Thoracic aorta (tissue), 2 donors: ENCODE measurements around the gene PCDHB10. TPM values are rescaled to one million over a fixed set of nuclear protein-coding genes. Genes with fewer than 3 reads are reported as not detected.
"Not testable (repeated sequence)": the region's sequence is repeated elsewhere in the genome, so short reads cannot be mapped to it uniquely, and the experiment has no call there.

ENCODE experiments used
- ATAC-seq: fragments of 150-250 bp; one replicate; pipeline ENCODE4 v1.8.0; 2017; ENCODE audit warnings: low read depth; ENCODE audit not compliant: insufficient number of reproducible peaks, low FRiP score
- DNase-seq: peaks from one replicate; pipeline ENCODE4 v3.0.0-alpha.2; 2020; ENCODE audit warnings: low spot score
- H3K27ac ChIP-seq, 2 donors: fragments of 200-600 bp; sonication (generic); 1 replicate in 1 of 2; 2 replicates in 1 of 2; pipeline ENCODE4 v1.5.1; 2016; ENCODE audit warnings: mild to moderate bottlenecking in 2 of 2, moderate library complexity in 2 of 2
- H3K27me3 ChIP-seq: fragments of 200-600 bp; sonication (generic); replicated peaks from 2 replicates; pipeline ENCODE4 v1.6.0; 2016; ENCODE audit warnings: mild to moderate bottlenecking; ENCODE audit not compliant: insufficient read depth
- H3K36me3 ChIP-seq: fragments of 200-600 bp; sonication (generic); one replicate; pipeline ENCODE4 v1.5.1; 2016
- H3K4me1 ChIP-seq, 2 donors: fragments of 200-600 bp; sonication (generic); 1 replicate in 1 of 2; 2 replicates in 1 of 2; pipeline versions ENCODE4 v1.5.1 to v1.6.0; 2016; ENCODE audit warnings: low read depth in 2 of 2, mild to moderate bottlenecking in 1 of 2; ENCODE audit not compliant: control insufficient read depth in 1 of 2
- H3K4me3 ChIP-seq: fragments of 200-600 bp; sonication (generic); 2 replicates; pipeline ENCODE4 v1.5.1; 2016; ENCODE audit warnings: mild to moderate bottlenecking
- H3K9me3 ChIP-seq: fragments of 200-600 bp; sonication (generic); 2 replicates; pipeline ENCODE4 v1.5.1; 2016
- total RNA-seq, 2 donors: library from RNA; depleted of rRNA; stranded (reverse); fragments of >200 nt; gene quantifications; one replicate each; pipeline versions ENCODE4 v1.1.0 to v1.2.3, GENCODE V29; 2016
- TF ChIP-seq, protein P1 (sequence below): fragments of 200-600 bp; sonication (generic); IDR thresholded peaks from one replicate; pipeline ENCODE4 v1.5.1; 2019; ENCODE audit warnings: antibody characterized with exemption

PCDHB10 gene
- total RNA-seq, 2 donors from 2014 or later: 6.1 to 9.1 TPM

DNA sequence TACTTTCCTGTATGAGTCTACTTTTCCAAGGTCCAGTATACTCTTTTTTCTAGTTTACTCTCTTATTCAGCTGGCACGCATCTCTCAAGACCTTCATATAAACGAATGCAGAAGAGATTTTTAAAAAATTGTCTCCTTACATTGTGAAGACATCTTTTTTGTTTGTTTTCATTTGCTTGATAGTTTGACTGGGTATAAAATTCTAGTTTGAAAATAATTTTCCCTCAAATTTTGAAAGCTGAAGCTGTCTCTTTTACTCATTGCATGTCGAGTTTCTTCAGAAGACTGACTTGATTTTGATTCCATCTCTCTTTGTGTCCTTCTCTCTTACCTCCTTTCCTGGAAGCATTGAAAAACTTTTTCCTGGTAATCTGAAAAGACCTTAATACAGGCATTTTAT, 4.2 kb downstream of the PCDHB10 start:
- Histone ChIP-seq H3K4me3 (no peak overlapping the region), H3K9me3 (peaks cover 77% of the 10 kb centered on the region), H3K36me3 (no peaks in the 10 kb centered on the region), H3K4me1 (no peaks in the 10 kb centered on the region), H3K27me3 (no peaks in the 10 kb centered on the region), H3K27ac (no peak overlapping the region)
- TF ChIP-seq, protein P1, sequence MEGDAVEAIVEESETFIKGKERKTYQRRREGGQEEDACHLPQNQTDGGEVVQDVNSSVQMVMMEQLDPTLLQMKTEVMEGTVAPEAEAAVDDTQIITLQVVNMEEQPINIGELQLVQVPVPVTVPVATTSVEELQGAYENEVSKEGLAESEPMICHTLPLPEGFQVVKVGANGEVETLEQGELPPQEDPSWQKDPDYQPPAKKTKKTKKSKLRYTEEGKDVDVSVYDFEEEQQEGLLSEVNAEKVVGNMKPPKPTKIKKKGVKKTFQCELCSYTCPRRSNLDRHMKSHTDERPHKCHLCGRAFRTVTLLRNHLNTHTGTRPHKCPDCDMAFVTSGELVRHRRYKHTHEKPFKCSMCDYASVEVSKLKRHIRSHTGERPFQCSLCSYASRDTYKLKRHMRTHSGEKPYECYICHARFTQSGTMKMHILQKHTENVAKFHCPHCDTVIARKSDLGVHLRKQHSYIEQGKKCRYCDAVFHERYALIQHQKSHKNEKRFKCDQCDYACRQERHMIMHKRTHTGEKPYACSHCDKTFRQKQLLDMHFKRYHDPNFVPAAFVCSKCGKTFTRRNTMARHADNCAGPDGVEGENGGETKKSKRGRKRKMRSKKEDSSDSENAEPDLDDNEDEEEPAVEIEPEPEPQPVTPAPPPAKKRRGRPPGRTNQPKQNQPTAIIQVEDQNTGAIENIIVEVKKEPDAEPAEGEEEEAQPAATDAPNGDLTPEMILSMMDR: no peak
- ATAC-seq (no peak), DNase-seq (no peak)

DNA sequence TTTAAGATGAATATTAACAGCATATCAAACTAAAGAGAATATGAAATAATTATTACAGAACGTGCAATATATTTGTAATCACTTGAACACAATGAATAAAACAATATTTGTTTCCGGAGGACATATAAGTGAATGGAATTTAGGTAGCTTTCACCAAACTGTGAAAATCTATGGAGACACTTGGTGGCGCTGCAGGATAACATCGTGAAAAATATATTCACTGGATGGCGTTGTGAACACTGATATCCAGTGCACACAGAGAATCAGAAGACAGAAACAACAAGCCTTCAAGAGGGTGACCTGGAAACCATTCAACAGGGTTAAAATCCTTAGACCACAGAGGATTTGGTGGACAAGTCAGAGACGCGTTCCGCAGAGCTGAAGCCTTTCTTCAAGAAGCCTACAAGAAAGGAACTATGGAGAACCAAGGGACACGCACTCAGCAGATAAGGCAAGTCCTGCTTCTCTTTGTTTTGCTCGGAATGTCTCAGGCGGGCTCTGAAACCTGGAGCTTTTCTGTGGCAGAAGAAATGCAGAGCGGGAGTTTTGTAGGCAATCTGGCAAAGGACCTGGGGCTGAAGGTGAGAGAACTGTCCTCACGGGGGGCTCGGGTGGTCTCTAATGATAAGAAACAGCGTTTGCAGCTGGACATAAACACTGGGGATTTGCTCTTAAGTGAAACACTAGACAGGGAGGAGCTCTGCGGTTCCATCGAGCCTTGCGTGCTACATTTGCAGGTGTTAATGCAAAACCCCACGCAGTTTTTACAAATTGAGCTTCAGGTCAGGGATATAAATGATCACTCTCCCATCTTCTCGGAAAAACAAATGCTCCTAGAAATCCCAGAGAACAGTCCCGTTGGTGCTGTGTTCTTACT, 7.4 kb downstream of the PCDHB10 start, which contains the start of gene PCDHB11:
TSS of gene PCDHB11 (plus strand) at position 269 of the 877 bp plus-strand sequence. CDS start at position 417, 148 bp downstream.
- Histone ChIP-seq H3K27me3 (no peaks in the 10 kb centered on the region), H3K4me3 (peak within 1 kb of the TSS; percentile 42), H3K36me3 (no peaks in the 10 kb centered on the region), H3K9me3 (peaks cover 81% of the 10 kb centered on the region), H3K4me1 (no peaks in the 10 kb centered on the region), H3K27ac (no peak within 1 kb of the TSS)
- TF ChIP-seq, protein P1: no peak
- ATAC-seq (no peak), DNase-seq (no peak)

DNA sequence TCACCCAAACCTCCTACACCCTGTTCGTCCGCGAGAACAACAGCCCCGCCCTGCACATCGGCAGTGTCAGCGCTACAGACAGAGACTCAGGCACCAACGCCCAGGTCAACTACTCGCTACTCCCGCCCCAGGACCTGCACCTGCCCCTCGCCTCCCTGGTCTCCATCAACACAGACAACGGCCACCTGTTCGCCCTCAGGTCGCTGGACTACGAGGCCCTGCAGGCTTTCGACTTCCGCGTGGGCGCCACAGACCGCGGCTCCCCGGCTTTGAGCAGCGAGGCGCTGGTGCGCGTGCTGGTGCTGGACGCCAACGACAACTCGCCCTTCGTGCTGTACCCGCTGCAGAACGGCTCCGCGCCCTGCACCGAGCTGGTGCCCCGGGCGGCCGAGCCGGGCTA, 9.0 kb downstream of the PCDHB10 start:
- DNase-seq, ATAC-seq, H3K4me3 ChIP-seq, H3K27ac ChIP-seq, H3K27me3 ChIP-seq, H3K4me1 ChIP-seq, H3K36me3 ChIP-seq: not testable (repeated sequence)
- peaks cover 72% of the 10 kb centered on the region for H3K9me3 ChIP-seq

DNA sequence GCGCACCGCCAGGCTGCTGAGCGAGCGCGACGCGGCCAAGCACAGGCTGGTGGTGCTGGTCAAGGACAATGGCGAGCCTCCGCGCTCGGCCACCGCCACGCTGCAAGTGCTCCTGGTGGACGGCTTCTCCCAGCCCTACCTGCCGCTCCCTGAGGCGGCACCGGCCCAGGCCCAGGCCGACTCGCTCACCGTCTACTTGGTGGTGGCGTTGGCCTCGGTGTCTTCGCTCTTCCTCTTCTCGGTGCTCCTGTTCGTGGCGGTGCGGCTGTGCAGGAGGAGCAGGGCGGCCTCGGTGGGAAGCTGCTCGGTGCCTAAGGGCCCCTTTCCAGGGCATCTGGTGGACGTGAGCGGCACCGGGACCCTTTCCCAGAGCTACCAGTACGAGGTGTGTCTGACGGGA, 9.5 kb downstream of the PCDHB10 start:
- H3K4me1 ChIP-seq, H3K27ac ChIP-seq, ATAC-seq, H3K36me3 ChIP-seq, H3K4me3 ChIP-seq, DNase-seq, H3K27me3 ChIP-seq: not testable (repeated sequence)
- H3K9me3 ChIP-seq: peaks cover 67% of the 10 kb centered on the region

DNA sequence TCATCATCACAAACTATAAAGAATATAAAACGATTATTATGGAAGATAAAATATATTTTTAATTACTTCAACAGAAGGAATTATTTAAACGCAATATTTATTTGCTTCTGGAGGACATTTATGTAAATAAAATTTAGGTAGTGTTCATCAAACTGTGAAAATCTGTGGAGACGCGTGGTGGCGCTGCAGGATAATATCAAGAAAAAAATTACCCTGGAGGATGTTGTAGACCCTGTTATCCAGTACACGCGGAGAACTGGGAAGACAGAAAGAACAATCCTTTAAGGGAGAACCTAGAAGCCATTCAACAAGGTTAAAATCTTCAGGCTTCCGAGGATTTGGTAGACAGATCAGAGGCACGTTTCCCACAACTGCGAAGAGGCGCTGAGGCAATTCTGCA, 16.3 kb downstream of the PCDHB10 start, which contains the start of gene PCDHB12:
TSS of gene PCDHB12 (plus strand) at position 242 of the 400 bp plus-strand sequence. CDS start 189 bp downstream, outside the sequence.
- Histone ChIP-seq H3K4me1 (no peaks in the 10 kb centered on the region), H3K27me3 (no peaks in the 10 kb centered on the region), H3K9me3 (peaks cover 48% of the 10 kb centered on the region), H3K36me3 (no peaks in the 10 kb centered on the region), H3K27ac (no peak within 1 kb of the TSS), H3K4me3 (peak within 1 kb of the TSS; percentile 42)
- TF ChIP-seq, protein P1: no peak
- ATAC-seq: no peak
- DNase-seq: no peak

DNA sequence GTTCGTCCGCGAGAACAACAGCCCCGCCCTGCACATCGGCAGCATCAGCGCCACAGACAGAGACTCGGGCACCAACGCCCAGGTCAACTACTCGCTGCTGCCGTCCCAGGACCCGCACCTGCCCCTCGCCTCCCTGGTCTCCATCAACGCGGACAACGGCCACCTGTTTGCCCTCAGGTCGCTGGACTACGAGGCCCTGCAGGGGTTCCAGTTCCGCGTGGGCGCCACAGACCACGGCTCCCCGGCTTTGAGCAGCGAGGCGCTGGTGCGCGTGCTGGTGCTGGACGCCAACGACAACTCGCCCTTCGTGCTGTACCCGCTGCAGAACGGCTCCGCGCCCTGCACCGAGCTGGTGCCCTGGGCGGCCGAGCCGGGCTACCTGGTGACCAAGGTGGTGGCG, 18.1 kb downstream of the PCDHB10 start:
- H3K4me3 ChIP-seq, H3K36me3 ChIP-seq, H3K27me3 ChIP-seq, H3K27ac ChIP-seq, H3K4me1 ChIP-seq, DNase-seq, ATAC-seq: not testable (repeated sequence)
- H3K9me3 ChIP-seq: peaks cover 51% of the 10 kb centered on the region

DNA sequence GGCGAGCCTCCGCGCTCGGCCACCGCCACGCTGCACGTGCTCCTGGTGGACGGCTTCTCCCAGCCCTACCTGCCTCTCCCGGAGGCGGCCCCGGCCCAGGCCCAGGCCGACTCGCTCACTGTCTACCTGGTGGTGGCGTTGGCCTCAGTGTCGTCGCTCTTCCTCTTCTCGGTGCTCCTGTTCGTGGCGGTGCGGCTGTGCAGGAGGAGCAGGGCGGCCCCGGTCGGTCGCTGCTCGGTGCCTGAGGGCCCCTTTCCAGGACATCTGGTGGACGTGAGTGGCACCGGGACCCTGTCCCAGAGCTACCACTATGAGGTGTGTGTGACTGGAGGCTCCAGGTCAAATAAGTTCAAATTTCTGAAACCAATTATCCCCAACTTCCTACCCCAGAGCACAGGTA, 18.7 kb downstream of the PCDHB10 start:
- H3K9me3 ChIP-seq: peaks cover 51% of the 10 kb centered on the region
- not testable (repeated sequence) for H3K4me3 ChIP-seq, H3K27me3 ChIP-seq, H3K27ac ChIP-seq, DNase-seq, H3K36me3 ChIP-seq, ATAC-seq, H3K4me1 ChIP-seq

DNA sequence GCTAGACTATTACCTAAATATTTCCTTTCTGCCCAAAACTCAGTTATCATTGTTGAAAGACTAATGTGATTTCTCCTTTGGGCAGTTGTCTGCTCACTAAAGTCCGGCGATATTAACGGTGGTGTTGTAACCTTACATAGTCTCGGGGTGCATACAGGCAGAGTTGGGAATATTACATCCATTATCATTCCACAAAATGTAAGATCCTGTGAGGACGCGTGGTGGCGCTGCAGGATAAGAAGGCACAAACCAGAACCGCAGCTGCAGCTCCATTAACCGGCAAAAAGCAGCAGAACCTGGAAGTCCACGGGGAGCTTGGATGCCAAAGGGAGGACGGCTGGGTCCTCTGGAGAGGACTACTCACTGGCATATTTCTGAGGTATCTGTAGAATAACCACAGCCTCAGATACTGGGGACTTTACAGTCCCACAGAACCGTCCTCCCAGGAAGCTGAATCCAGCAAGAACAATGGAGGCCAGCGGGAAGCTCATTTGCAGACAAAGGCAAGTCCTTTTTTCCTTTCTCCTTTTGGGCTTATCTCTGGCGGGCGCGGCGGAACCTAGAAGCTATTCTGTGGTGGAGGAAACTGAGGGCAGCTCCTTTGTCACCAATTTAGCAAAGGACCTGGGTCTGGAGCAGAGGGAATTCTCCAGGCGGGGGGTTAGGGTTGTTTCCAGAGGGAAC, 21.6 kb downstream of the PCDHB10 start, which contains the start of gene PCDHB13:
TSS of gene PCDHB13 (plus strand) at position 264 of the 684 bp plus-strand sequence. CDS start at position 469, 205 bp downstream.
- H3K4me3 ChIP-seq: peak within 1 kb of the TSS; percentile 25
- H3K9me3 ChIP-seq: peaks cover 65% of the 10 kb centered on the region
- not testable (repeated sequence) for H3K36me3 ChIP-seq, ATAC-seq, DNase-seq, H3K27me3 ChIP-seq, H3K4me1 ChIP-seq, H3K27ac ChIP-seq

DNA sequence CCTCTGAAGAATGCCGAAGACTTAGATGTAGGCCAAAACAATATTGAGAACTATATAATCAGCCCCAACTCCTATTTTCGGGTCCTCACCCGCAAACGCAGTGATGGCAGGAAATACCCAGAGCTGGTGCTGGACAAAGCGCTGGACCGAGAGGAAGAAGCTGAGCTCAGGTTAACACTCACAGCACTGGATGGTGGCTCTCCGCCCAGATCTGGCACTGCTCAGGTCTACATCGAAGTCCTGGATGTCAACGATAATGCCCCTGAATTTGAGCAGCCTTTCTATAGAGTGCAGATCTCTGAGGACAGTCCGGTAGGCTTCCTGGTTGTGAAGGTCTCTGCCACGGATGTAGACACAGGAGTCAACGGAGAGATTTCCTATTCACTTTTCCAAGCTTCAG, 22.4 kb downstream of the PCDHB10 start:
- not testable (repeated sequence) for H3K27me3 ChIP-seq, H3K27ac ChIP-seq, ATAC-seq, H3K4me3 ChIP-seq, H3K4me1 ChIP-seq, H3K36me3 ChIP-seq, DNase-seq
- peaks cover 67% of the 10 kb centered on the region for H3K9me3 ChIP-seq
